ENCODE data around the gene NOVA2.

DNA sequence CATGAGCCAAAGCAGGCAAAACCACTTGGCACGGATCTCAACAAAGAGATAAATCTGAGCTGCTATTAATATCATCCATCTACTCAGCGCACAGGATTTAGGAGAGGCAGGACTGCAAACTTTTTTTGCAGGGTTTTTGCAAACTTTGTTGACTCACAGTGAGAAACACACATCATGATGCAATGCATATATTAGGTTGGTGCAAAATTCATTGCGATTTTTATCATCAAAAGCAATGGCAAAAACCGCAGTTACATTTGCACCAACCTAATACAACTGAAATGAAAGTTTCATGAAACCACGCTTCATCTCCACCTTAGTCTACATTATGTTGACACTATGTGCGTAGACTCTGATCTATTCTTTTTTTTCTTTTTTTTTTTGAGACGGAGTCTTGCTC, 4.5 kb upstream of the NOVA2 start:
- TF ChIP-seq POLR2A (IDR thresholded peaks at IDR 0.05), result no peak
- TF ChIP-seq, protein P1, sequence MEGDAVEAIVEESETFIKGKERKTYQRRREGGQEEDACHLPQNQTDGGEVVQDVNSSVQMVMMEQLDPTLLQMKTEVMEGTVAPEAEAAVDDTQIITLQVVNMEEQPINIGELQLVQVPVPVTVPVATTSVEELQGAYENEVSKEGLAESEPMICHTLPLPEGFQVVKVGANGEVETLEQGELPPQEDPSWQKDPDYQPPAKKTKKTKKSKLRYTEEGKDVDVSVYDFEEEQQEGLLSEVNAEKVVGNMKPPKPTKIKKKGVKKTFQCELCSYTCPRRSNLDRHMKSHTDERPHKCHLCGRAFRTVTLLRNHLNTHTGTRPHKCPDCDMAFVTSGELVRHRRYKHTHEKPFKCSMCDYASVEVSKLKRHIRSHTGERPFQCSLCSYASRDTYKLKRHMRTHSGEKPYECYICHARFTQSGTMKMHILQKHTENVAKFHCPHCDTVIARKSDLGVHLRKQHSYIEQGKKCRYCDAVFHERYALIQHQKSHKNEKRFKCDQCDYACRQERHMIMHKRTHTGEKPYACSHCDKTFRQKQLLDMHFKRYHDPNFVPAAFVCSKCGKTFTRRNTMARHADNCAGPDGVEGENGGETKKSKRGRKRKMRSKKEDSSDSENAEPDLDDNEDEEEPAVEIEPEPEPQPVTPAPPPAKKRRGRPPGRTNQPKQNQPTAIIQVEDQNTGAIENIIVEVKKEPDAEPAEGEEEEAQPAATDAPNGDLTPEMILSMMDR (IDR thresholded peaks at IDR 0.05), result no peak
